IMR-90 (cell line): Measurements from ENCODE around the gene CXCL6. TPM values are rescaled to one million over a fixed set of nuclear protein-coding genes. Genes with fewer than 3 reads are reported as not detected.

ENCODE experiments used
- ATAC-seq: fragments of 200-7000 bp; cut with Tn5 transposase; 2 replicates; pipeline ENCODE4 v1.9.1; 2020; ENCODE audit warnings: low read depth, mild to moderate bottlenecking, moderate library complexity
- BruUV-seq: library from RNA; stranded (reverse); fragments of 400-500 nt; replicated peaks from 2 replicates; lab custom pipeline; 2021; lab: Mats Ljungman, UMichigan
- CTCF ChIA-PET: fragments of 300-600 bp; formaldehyde crosslinking; extraction: SDS; loops from one replicate; lab custom pipeline; 2021; ENCODE audit warnings: antibody characterized with exemption; lab: Yijun Ruan, JAX
- POLR2A ChIA-PET: fragments of 300-600 bp; sonication (Branson Sonifier 250); formaldehyde crosslinking; loops from one replicate; lab custom pipeline; 2022; ENCODE audit warnings: antibody characterized with exemption; ENCODE audit not compliant: unreplicated experiment; lab: Charles Lee
- DNase-seq: peaks from one replicate; pipeline ENCODE4 v3.0.0; 2013
- H2AFZ ChIP-seq: replicated peaks from 2 replicates; pipeline ENCODE3; 2013; ENCODE audit warnings: low read length, mild to moderate bottlenecking; ENCODE audit not compliant: poor library complexity
- H2AK5ac ChIP-seq: 2 replicates; pipeline ENCODE4 v1.6.1; 2013; ENCODE audit warnings: low read depth, low read length, inconsistent platforms
- H2AK9ac ChIP-seq: replicated peaks from 2 replicates; pipeline ENCODE3; 2013; ENCODE audit warnings: mild to moderate bottlenecking, low read depth, low read length, moderate library complexity; ENCODE audit not compliant: poor library complexity
- H2BK120ac ChIP-seq: 2 replicates; pipeline ENCODE4 v1.6.1; 2013; ENCODE audit warnings: low read depth, low read length, inconsistent platforms
- H2BK15ac ChIP-seq: 3 replicates; pipeline ENCODE4 v1.6.1; 2013; ENCODE audit warnings: low read depth, low read length, inconsistent platforms
- H2BK20ac ChIP-seq: 2 replicates; pipeline ENCODE4 v1.6.1; 2013; ENCODE audit warnings: low read depth, mild to moderate bottlenecking, inconsistent platforms, low read length, moderate library complexity
- H2BK5ac ChIP-seq: 2 replicates; pipeline ENCODE4 v1.6.1; 2013; ENCODE audit warnings: mild to moderate bottlenecking, low read depth, low read length, inconsistent platforms; ENCODE audit not compliant: poor library complexity, severe bottlenecking
- H3K14ac ChIP-seq: replicated peaks from 2 replicates; pipeline ENCODE4 v1.6.1; 2013; ENCODE audit warnings: low read depth, low read length, inconsistent platforms
- H3K18ac ChIP-seq: 2 replicates; pipeline ENCODE4 v1.6.1; 2013; ENCODE audit warnings: low read depth, low read length, control low read depth
- H3K23ac ChIP-seq: 2 replicates; pipeline ENCODE4 v1.6.1; 2013; ENCODE audit warnings: low read depth, low read length, inconsistent platforms
- H3K27ac ChIP-seq: 2 replicates; pipeline ENCODE4 v1.5.1; 2013; ENCODE audit warnings: mild to moderate bottlenecking, control low read depth, low read length; ENCODE audit not compliant: insufficient read depth
- H3K27me3 ChIP-seq: 2 replicates; pipeline ENCODE4 v1.6.1; 2013; ENCODE audit warnings: low read length; ENCODE audit not compliant: control insufficient read depth, insufficient read depth
- H3K36me3 ChIP-seq: 2 replicates; pipeline ENCODE4 v1.6.1; 2013; ENCODE audit warnings: low read length, mixed read lengths; ENCODE audit not compliant: control insufficient read depth, insufficient read depth
- H3K4ac ChIP-seq: 2 replicates; pipeline ENCODE4 v1.6.1; 2013; ENCODE audit warnings: low read depth, low read length, inconsistent platforms
- H3K4me1 ChIP-seq: 2 replicates; pipeline ENCODE4 v1.6.1; 2013; ENCODE audit warnings: low read length, mixed read lengths; ENCODE audit not compliant: control insufficient read depth, insufficient read depth
- H3K4me2 ChIP-seq: 2 replicates; pipeline ENCODE4 v1.6.1; 2013; ENCODE audit warnings: low read depth, mild to moderate bottlenecking, control low read depth, low read length, moderate library complexity
- H3K4me3 ChIP-seq: 2 replicates; pipeline ENCODE4 v1.5.1; 2013; ENCODE audit warnings: low read depth, mild to moderate bottlenecking, control low read depth, low read length, moderate library complexity; ENCODE audit not compliant: insufficient read depth
- H3K56ac ChIP-seq: 2 replicates; pipeline ENCODE4 v1.6.1; 2013; ENCODE audit warnings: low read length, inconsistent platforms; ENCODE audit not compliant: insufficient read depth; ENCODE audit errors: extremely low read depth
- H3K79me1 ChIP-seq, 2 experiments: 2 replicates each; pipeline ENCODE4 v1.6.1; 2013; ENCODE audit warnings: low read length in 2 of 2, inconsistent platforms in 1 of 2, low read depth in 1 of 2
- H3K9ac ChIP-seq: 2 replicates; pipeline ENCODE4 v1.6.1; 2013; ENCODE audit warnings: low read depth, low read length, control low read depth
- H3K9me1 ChIP-seq: 2 replicates; pipeline ENCODE4 v1.6.1; 2013; ENCODE audit warnings: low read length, inconsistent platforms; ENCODE audit not compliant: insufficient read depth
- H3K9me3 ChIP-seq: 2 replicates; pipeline ENCODE4 v1.6.1; 2013; ENCODE audit warnings: low read length; ENCODE audit not compliant: control insufficient read depth, insufficient read depth
- H4K20me1 ChIP-seq: 2 replicates; pipeline ENCODE4 v1.6.1; 2013; ENCODE audit warnings: low read length, inconsistent platforms; ENCODE audit not compliant: insufficient read depth
- H4K5ac ChIP-seq: 2 replicates; pipeline ENCODE4 v1.6.1; 2013; ENCODE audit warnings: mild to moderate bottlenecking, low read depth, low read length, control low read depth
- H4K8ac ChIP-seq, 2 experiments: 2 replicates each; pipeline ENCODE4 v1.6.1; 2013; ENCODE audit warnings: low read depth in 2 of 2, low read length in 2 of 2, control low read depth in 1 of 2, inconsistent platforms in 1 of 2
- H4K91ac ChIP-seq: 2 replicates; pipeline ENCODE4 v1.6.1; 2013; ENCODE audit warnings: low read depth, low read length, inconsistent platforms; ENCODE audit not compliant: insufficient read depth
- CHD1 ChIP-seq: IDR thresholded peaks from 2 replicates; pipeline ENCODE4 v1.6.1; 2012; ENCODE audit warnings: low read depth, low read length, improper control_type of control experiment
- ELK1 ChIP-seq: fragments of 150-350 bp; IDR thresholded peaks from 2 replicates; pipeline ENCODE4 v1.6.1; 2016; ENCODE audit warnings: low read depth, mild to moderate bottlenecking, low read length, moderate library complexity, borderline replicate concordance
- FOS ChIP-seq: fragments of 150-350 bp; IDR thresholded peaks from 2 replicates; pipeline ENCODE4 v1.6.1; 2016; ENCODE audit warnings: low read depth, low read length
- WGBS, 2 experiments: methylation state at CpG; one replicate each; pipeline versions ENCODE4 v1.1.5 to v1.1.7; 2013; ENCODE audit warnings: missing lambda C conversion rate in 2 of 2; ENCODE audit not compliant: insufficient read length in 1 of 2; ENCODE audit errors: extremely low coverage in 2 of 2; 5-methylcytosine and 5-hydroxymethylcytosine counted together
- dilution Hi-C: fragments of 300-500 bp; cut with HindIII; formaldehyde crosslinking; loops from one replicate; pipeline ENCODE4 v1.14.3; 2018; ENCODE audit warnings: low sequenced_read_pairs; ENCODE audit not compliant: unreplicated experiment
- in situ Hi-C: fragments of 300-500 bp; cut with MboI; formaldehyde crosslinking; loops from 3 replicates; pipeline ENCODE4 v1.14.3; 2019; ENCODE audit warnings: low sequenced_read_pairs, inconsistent platforms, mixed read lengths
- intact Hi-C: fragments of 100-400 bp; cut with micrococcal nuclease; formaldehyde crosslinking; loops from 2 replicates; pipeline ENCODE4 v1.10.0; 2022
- polyA plus RNA-seq, 3 experiments: library from polyadenylated mRNA; depleted of rRNA; stranded (reverse); fragments of >200 nt; gene quantifications; 2 replicates each; pipeline ENCODE4 v1.2.3, GENCODE V29; 2012; ENCODE audit warnings: low replicate concordance in 1 of 3
- total RNA-seq: library from RNA; depleted of rRNA; stranded (reverse); fragments of >200 nt; gene quantifications from 2 replicates; pipeline ENCODE4 v1.2.3, GENCODE V29; 2012

The CXCL6 gene
- total and polyA plus RNA-seq, 2 of the 4 experiments (the other 2 are of a cell fraction): not detected

- Histone ChIP-seq H3K9me3 (no peaks in the 10 kb centered on the region), H2BK120ac (no peak overlapping the region), H3K4me2 (no peak overlapping the region), H2BK5ac (no peak overlapping the region), H3K4me3 (no peak overlapping the region), H3K18ac (no peak overlapping the region), H3K23ac (no peak overlapping the region), H2BK20ac (no peak overlapping the region), H3K9ac (no peak overlapping the region), H3K79me1 (no peaks in the 10 kb centered on the region), H3K14ac (no peak overlapping the region), H3K27ac (no peak overlapping the region), H3K4ac (no peak overlapping the region), H4K5ac (no peak overlapping the region), H2BK15ac (no peak overlapping the region), H4K20me1 (no peaks in the 10 kb centered on the region; the same call in 1 of the 2 replicates), H3K27me3 (peaks cover 2% of the 10 kb centered on the region; the same call in 1 of the 2 replicates), H4K8ac (no peak overlapping the region), H3K4me1 (0 out of 2 replicates have a peak, but pooled peaks cover 1% of the 10 kb centered on the region), H2AK9ac (no peak overlapping the region), H3K56ac (no peak overlapping the region), H2AFZ (no peak overlapping the region), H3K36me3 (no peaks in the 10 kb centered on the region), H4K91ac (no peak overlapping the region), H3K9me1 (no peaks in the 10 kb centered on the region), H2AK5ac (no peak overlapping the region)
- in situ Hi-C loops: no loop called here
- intact Hi-C loops: no loop called here
- DNase-seq: no peak
- POLR2A ChIA-PET: no interaction called here
- CTCF ChIA-PET: no interaction called here
- no peak for ATAC-seq
- no TSS peak for BruUV-seq
- no CpG with 5 or more reads among the region's 1 CpG for WGBS, 2 experiments
- TF ChIP-seq FOS (no peak), CHD1 (no peak), ELK1 (no peak)
- dilution Hi-C loops: no loop called here
Observed at GRCh38 chr4:73811841-73812240, 24.6 kb upstream of the CXCL6 start.
